GM12878 (cell line): ENCODE measurements around the gene COX11. TPM values are rescaled to one million over a fixed set of nuclear protein-coding genes. Genes with fewer than 3 reads are reported as not detected.

Source experiments
- ATAC-seq: fragments of 200-7000 bp; cut with Tn5 transposase; 3 replicates; pipeline ENCODE4 v1.9.1; 2020; ENCODE audit warnings: mild to moderate bottlenecking, moderate library complexity
- BruUV-seq: library from RNA; stranded (reverse); fragments of 400-500 nt; replicated peaks from 2 replicates; lab custom pipeline; 2021; lab: Mats Ljungman, UMichigan
- CTCF ChIA-PET: fragments of 300-600 bp; sonication (Branson Sonifier 250); formaldehyde crosslinking; extraction: SDS; loops from one replicate; lab custom pipeline; 2021; ENCODE audit warnings: inconsistent platforms; lab: Yijun Ruan, JAX
- POLR2A ChIA-PET: fragments of 350-600 bp; formaldehyde crosslinking; extraction: SDS; loops from one replicate; lab custom pipeline; 2021; ENCODE audit warnings: inconsistent platforms; lab: Charles Lee
- RAD21 ChIA-PET: fragments of 300-600 bp; sonication (Branson Sonifier 250); formaldehyde crosslinking; loops from one replicate; lab custom pipeline; 2023; ENCODE audit warnings: antibody characterized with exemption; ENCODE audit not compliant: unreplicated experiment; lab: Charles Lee
- SMC1A ChIA-PET: fragments of 300-600 bp; sonication (Branson Sonifier 250); formaldehyde crosslinking; loops from one replicate; lab custom pipeline; 2023; ENCODE audit not compliant: unreplicated experiment, uncharacterized antibody; lab: Charles Lee
- DNase-seq: peaks from one replicate; pipeline ENCODE4 v3.0.0-alpha.2; 2011; ENCODE audit warnings: low read depth, low spot score
- FAIRE-seq: peaks from 3 replicates; lab custom pipeline; 2011; peaks lifted over from hg19 to GRCh38; lab: Jason Lieb, UNC
- H2AFZ ChIP-seq: 2 replicates; pipeline ENCODE4 v1.6.0; 2011; ENCODE audit warnings: low read depth, low read length, control low read depth; ENCODE audit not compliant: control insufficient read depth
- H3K27ac ChIP-seq: 2 replicates; pipeline ENCODE4 v1.5.1; 2011; ENCODE audit warnings: control low read depth; ENCODE audit not compliant: control insufficient read depth, insufficient read depth
- H3K27me3 ChIP-seq, 2 experiments: replicated peaks in 1 of 2; 2 replicates each; pipeline versions ENCODE4 v1.6.0 to v1.6.1; 2011; ENCODE audit warnings: low read length in 1 of 2; ENCODE audit not compliant: control insufficient read depth in 2 of 2, insufficient read depth in 2 of 2
- H3K36me3 ChIP-seq, 2 experiments: 2 replicates each; pipeline ENCODE4 v1.5.1; 2011; ENCODE audit warnings: low read length in 1 of 2; ENCODE audit not compliant: control insufficient read depth in 2 of 2, insufficient read depth in 2 of 2
- H3K4me1 ChIP-seq: 2 replicates; pipeline ENCODE4 v1.6.1; 2011; ENCODE audit warnings: mild to moderate bottlenecking, low read length, moderate library complexity, mixed read lengths; ENCODE audit not compliant: control insufficient read depth, insufficient read depth
- H3K4me2 ChIP-seq: 2 replicates; pipeline ENCODE4 v1.6.0; 2011; ENCODE audit warnings: control low read depth; ENCODE audit not compliant: control insufficient read depth, insufficient read depth
- H3K4me3 ChIP-seq: fragments of 200-600 bp; sonication (generic); 2 replicates; pipeline ENCODE4 v1.5.1; 2016
- H3K79me2 ChIP-seq: 2 replicates; pipeline ENCODE4 v1.6.0; 2011; ENCODE audit warnings: low read length; ENCODE audit not compliant: control insufficient read depth, insufficient read depth
- H3K9ac ChIP-seq: 2 replicates; pipeline ENCODE4 v1.8.0; 2011; ENCODE audit warnings: low read length, control low read depth, mixed read lengths; ENCODE audit not compliant: control insufficient read depth, insufficient read depth
- H3K9me3 ChIP-seq: replicated peaks from 3 replicates; pipeline ENCODE4 v1.5.1; 2011; ENCODE audit warnings: mild to moderate bottlenecking, low read length; ENCODE audit not compliant: control insufficient read depth, insufficient read depth
- H4K20me1 ChIP-seq: 2 replicates; pipeline ENCODE4 v1.6.0; 2011; ENCODE audit not compliant: control insufficient read depth, insufficient read depth
- CBFB ChIP-seq: IDR thresholded peaks from 2 replicates; pipeline ENCODE4 v1.6.1; 2016; ENCODE audit warnings: antibody characterized with exemption, low read depth
- CREB1 ChIP-seq: IDR thresholded peaks from 2 replicates; pipeline ENCODE4 v1.6.1; 2012; ENCODE audit warnings: low read depth, mild to moderate bottlenecking, inconsistent platforms
- MTA3 ChIP-seq: IDR thresholded peaks from 2 replicates; pipeline ENCODE4 v1.6.1; 2012; ENCODE audit warnings: low read length, inconsistent platforms, borderline replicate concordance
- RAD51 ChIP-seq: fragments of 450-650 bp; IDR thresholded peaks from 2 replicates; pipeline ENCODE4 v1.6.1; 2016; ENCODE audit warnings: moderate library complexity, mild to moderate bottlenecking, inconsistent platforms
- WGBS: methylation state at CpG from one replicate; pipeline ENCODE4 v1.1.6; 2016; ENCODE audit warnings: low lambda C conversion rate; ENCODE audit not compliant: insufficient replicate concordance, insufficient coverage; ENCODE audit errors: missing lambda C conversion rate; 5-methylcytosine and 5-hydroxymethylcytosine counted together
- in situ Hi-C: fragments of 300-500 bp; cut with MboI; formaldehyde crosslinking; loops from 9 replicates; pipeline ENCODE4 v1.14.3; 2018; ENCODE audit warnings: mixed read lengths
- intact Hi-C: fragments of 100-400 bp; cut with micrococcal nuclease; formaldehyde crosslinking; loops from one replicate; pipeline ENCODE4 v1.14.2; 2022; ENCODE audit not compliant: unreplicated experiment
- polyA plus RNA-seq, 11 experiments: library from polyadenylated mRNA; depleted of rRNA in 4 of 11; unstranded in 6 of 11; stranded (reverse) in 5 of 11; fragments of >200 nt; fragmentation: Nextera tagmentation in 4 of 11; fragmentation: Illumina TruSeq in 1 of 11; extraction: Ambion mirVana in 4 of 11; extraction: Trizol in 1 of 11; gene quantifications; 1 replicate in 1 of 11; 2 replicates in 10 of 11; pipeline versions ENCODE4 v1.2.1 to v1.2.3, GENCODE V29; 2011 to 2016; ENCODE audit warnings: inconsistent platforms in 2 of 11, missing spikeins in 2 of 11, low read depth in 1 of 11
- total RNA-seq, 4 experiments: library from RNA; depleted of rRNA in 3 of 4; stranded (reverse); fragments of >200 nt in 3 of 4; fragmentation: Illumina TruSeq in 1 of 4; extraction: Trizol in 1 of 4; gene quantifications; 2 replicates each; pipeline versions ENCODE4 v1.2.1 to v1.2.3, GENCODE V29; 2013 to 2021
- TF ChIP-seq, protein P1 (sequence below): fragments of 150-350 bp; IDR thresholded peaks from 2 replicates; pipeline ENCODE4 v1.6.1; 2014; ENCODE audit warnings: mild to moderate bottlenecking, low read depth, low read length
- TF ChIP-seq, protein P2 (sequence below): fragments of 450-650 bp; IDR thresholded peaks from 2 replicates; pipeline ENCODE4 v1.6.1; 2017; ENCODE audit warnings: borderline replicate concordance
- TF ChIP-seq, protein P3 (sequence below): fragments of 450-650 bp; IDR thresholded peaks from 2 replicates; pipeline ENCODE4 v1.6.1; 2017; ENCODE audit warnings: mild to moderate bottlenecking, low read depth, inconsistent platforms; ENCODE audit not compliant: poor library complexity, severe bottlenecking
- TF ChIP-seq, protein P4 (sequence below): IDR thresholded peaks from 2 replicates; pipeline ENCODE4 v1.6.1; 2012; ENCODE audit warnings: improper control_type of control experiment, low read depth, low read length; ENCODE audit not compliant: insufficient replicate concordance

COX11 gene
- total and polyA plus RNA-seq, 10 of the 15 experiments (the other 5 are each of a cell fraction or from before 2014, with no cell fraction given): 13.8 to 69.4 (median 50.8) TPM

DNA sequence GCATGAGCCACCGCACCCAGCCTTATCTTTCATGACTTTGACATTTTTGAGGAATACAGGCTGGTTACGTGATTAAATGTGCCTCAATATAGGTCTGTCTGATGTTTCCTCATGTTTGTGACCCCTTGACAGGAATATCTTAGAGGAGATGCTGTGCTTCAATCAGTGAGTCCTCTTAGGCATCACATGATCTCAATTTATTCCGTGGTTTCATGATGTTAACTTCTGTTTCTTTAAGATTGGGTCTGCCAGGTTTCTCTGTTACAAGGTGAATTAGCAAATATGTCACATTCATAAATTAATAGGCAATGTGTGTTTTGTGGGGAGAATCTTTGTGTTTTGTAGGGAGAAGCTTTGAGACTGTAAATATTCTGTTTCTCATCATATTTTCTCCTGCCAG is 3.4 kb upstream of the COX11 start:
- no peak overlapping the region for H3K27ac ChIP-seq
- TF ChIP-seq CREB1 (no peak), MTA3 (no peak), RAD51 (no peak), CBFB (no peak)
- TF ChIP-seq, protein P1, sequence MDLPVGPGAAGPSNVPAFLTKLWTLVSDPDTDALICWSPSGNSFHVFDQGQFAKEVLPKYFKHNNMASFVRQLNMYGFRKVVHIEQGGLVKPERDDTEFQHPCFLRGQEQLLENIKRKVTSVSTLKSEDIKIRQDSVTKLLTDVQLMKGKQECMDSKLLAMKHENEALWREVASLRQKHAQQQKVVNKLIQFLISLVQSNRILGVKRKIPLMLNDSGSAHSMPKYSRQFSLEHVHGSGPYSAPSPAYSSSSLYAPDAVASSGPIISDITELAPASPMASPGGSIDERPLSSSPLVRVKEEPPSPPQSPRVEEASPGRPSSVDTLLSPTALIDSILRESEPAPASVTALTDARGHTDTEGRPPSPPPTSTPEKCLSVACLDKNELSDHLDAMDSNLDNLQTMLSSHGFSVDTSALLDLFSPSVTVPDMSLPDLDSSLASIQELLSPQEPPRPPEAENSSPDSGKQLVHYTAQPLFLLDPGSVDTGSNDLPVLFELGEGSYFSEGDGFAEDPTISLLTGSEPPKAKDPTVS: no peak
- TF ChIP-seq, protein P2, sequence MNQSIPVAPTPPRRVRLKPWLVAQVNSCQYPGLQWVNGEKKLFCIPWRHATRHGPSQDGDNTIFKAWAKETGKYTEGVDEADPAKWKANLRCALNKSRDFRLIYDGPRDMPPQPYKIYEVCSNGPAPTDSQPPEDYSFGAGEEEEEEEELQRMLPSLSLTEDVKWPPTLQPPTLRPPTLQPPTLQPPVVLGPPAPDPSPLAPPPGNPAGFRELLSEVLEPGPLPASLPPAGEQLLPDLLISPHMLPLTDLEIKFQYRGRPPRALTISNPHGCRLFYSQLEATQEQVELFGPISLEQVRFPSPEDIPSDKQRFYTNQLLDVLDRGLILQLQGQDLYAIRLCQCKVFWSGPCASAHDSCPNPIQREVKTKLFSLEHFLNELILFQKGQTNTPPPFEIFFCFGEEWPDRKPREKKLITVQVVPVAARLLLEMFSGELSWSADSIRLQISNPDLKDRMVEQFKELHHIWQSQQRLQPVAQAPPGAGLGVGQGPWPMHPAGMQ: no peak
- TF ChIP-seq, protein P3, sequence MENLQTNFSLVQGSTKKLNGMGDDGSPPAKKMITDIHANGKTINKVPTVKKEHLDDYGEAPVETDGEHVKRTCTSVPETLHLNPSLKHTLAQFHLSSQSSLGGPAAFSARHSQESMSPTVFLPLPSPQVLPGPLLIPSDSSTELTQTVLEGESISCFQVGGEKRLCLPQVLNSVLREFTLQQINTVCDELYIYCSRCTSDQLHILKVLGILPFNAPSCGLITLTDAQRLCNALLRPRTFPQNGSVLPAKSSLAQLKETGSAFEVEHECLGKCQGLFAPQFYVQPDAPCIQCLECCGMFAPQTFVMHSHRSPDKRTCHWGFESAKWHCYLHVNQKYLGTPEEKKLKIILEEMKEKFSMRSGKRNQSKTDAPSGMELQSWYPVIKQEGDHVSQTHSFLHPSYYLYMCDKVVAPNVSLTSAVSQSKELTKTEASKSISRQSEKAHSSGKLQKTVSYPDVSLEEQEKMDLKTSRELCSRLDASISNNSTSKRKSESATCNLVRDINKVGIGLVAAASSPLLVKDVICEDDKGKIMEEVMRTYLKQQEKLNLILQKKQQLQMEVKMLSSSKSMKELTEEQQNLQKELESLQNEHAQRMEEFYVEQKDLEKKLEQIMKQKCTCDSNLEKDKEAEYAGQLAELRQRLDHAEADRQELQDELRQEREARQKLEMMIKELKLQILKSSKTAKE: no peak
- TF ChIP-seq, protein P4, sequence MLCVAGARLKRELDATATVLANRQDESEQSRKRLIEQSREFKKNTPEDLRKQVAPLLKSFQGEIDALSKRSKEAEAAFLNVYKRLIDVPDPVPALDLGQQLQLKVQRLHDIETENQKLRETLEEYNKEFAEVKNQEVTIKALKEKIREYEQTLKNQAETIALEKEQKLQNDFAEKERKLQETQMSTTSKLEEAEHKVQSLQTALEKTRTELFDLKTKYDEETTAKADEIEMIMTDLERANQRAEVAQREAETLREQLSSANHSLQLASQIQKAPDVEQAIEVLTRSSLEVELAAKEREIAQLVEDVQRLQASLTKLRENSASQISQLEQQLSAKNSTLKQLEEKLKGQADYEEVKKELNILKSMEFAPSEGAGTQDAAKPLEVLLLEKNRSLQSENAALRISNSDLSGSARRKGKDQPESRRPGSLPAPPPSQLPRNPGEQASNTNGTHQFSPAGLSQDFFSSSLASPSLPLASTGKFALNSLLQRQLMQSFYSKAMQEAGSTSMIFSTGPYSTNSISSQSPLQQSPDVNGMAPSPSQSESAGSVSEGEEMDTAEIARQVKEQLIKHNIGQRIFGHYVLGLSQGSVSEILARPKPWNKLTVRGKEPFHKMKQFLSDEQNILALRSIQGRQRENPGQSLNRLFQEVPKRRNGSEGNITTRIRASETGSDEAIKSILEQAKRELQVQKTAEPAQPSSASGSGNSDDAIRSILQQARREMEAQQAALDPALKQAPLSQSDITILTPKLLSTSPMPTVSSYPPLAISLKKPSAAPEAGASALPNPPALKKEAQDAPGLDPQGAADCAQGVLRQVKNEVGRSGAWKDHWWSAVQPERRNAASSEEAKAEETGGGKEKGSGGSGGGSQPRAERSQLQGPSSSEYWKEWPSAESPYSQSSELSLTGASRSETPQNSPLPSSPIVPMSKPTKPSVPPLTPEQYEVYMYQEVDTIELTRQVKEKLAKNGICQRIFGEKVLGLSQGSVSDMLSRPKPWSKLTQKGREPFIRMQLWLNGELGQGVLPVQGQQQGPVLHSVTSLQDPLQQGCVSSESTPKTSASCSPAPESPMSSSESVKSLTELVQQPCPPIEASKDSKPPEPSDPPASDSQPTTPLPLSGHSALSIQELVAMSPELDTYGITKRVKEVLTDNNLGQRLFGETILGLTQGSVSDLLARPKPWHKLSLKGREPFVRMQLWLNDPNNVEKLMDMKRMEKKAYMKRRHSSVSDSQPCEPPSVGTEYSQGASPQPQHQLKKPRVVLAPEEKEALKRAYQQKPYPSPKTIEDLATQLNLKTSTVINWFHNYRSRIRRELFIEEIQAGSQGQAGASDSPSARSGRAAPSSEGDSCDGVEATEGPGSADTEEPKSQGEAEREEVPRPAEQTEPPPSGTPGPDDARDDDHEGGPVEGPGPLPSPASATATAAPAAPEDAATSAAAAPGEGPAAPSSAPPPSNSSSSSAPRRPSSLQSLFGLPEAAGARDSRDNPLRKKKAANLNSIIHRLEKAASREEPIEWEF: no peak
- no peak overlapping the region for H3K9ac ChIP-seq
- CTCF ChIA-PET: interaction anchor here (3.1 kb wide), 1 partner anchor 20 kb away, joined by 26 read pairs; no protein-coding TSS in a partner anchor
- FAIRE-seq (no peak), ATAC-seq (no peak), DNase-seq (no peak)
- POLR2A ChIA-PET: no interaction called here
- WGBS: 91% methylated on average over 3 of the region's 3 CpGs
- intact Hi-C loops (no loop called here), in situ Hi-C loops (no loop called here)
- H2AFZ ChIP-seq: no peak overlapping the region
- H3K36me3 ChIP-seq: no peaks in the 10 kb centered on the region
- no peaks in the 10 kb centered on the region for H3K27me3 ChIP-seq
- H3K4me2 ChIP-seq: no peak overlapping the region
- SMC1A ChIA-PET: interaction anchor here (3.7 kb wide), 1 partner anchor 21 kb away, joined by 17 read pairs; no protein-coding TSS in a partner anchor
- H3K4me3 ChIP-seq: no peak overlapping the region
- H3K4me1 ChIP-seq: peaks cover 19% of the 10 kb centered on the region
- H3K9me3 ChIP-seq: no peaks in the 10 kb centered on the region; the same call in 2 of the 3 replicates
- no TSS peak for BruUV-seq
- H3K79me2 ChIP-seq: peaks cover 36% of the 10 kb centered on the region
- RAD21 ChIA-PET: no interaction called here
- H4K20me1 ChIP-seq: no peaks in the 10 kb centered on the region
